Right cardiac atrium (tissue), 5 donors: ENCODE measurements around the gene NACAD. TPM values are rescaled to one million over a fixed set of nuclear protein-coding genes. Genes with fewer than 3 reads are reported as not detected.

Source experiments
- ATAC-seq, 2 donors: fragments of 200-7000 bp; cut with Tn5 transposase; one replicate each; pipeline versions ENCODE4 v1.8.0 to v1.9.1; 2020; ENCODE audit warnings: moderate library complexity in 2 of 2, mild to moderate bottlenecking in 1 of 2
- DNase-seq, 3 donors: peaks; one replicate each; pipeline ENCODE4 v3.0.0-alpha.2; 2020
- H3K27ac ChIP-seq: one replicate; pipeline ENCODE4 v1.5.1; 2013; ENCODE audit warnings: mild to moderate bottlenecking, low read length, control low read depth, moderate library complexity
- H3K27me3 ChIP-seq: one replicate; pipeline ENCODE4 v1.6.1; 2013; ENCODE audit not compliant: control insufficient read depth, insufficient read depth
- H3K4me1 ChIP-seq: one replicate; pipeline ENCODE4 v1.6.1; 2013; ENCODE audit warnings: low read length; ENCODE audit not compliant: control insufficient read depth, insufficient read depth
- H3K4me3 ChIP-seq: one replicate; pipeline ENCODE4 v1.5.1; 2013; ENCODE audit warnings: low read length, control low read depth
- H3K9me3 ChIP-seq: one replicate; pipeline ENCODE4 v1.6.1; 2013; ENCODE audit warnings: low read length; ENCODE audit not compliant: control insufficient read depth
- WGBS: extraction: QIAGEN DNeasy Blood & Tissue Kit; methylation state at CpG from one replicate; pipeline ENCODE4 v1.1.7; 2013; 5-methylcytosine and 5-hydroxymethylcytosine counted together
- intact Hi-C, 4 donors: fragments of 100-400 bp; cut with DNase I; formaldehyde crosslinking; loops; one replicate each; pipeline versions ENCODE4 v1.11.0 to v1.14.0; 2022 to 2023
- polyA plus RNA-seq: library from polyadenylated mRNA; stranded (reverse); fragments of 200-250 nt; gene quantifications from one replicate; pipeline ENCODE4 v1.2.3, GENCODE V29; 2013
- total RNA-seq, 4 donors: library from RNA; stranded (reverse); fragmentation: NEBNext Ultra II Directional; extraction: Animal tissue kit (Norgen Biotek cat#: 25700); gene quantifications; one replicate each; pipeline ENCODE4 v1.2.1, GENCODE V29; 2021
- donor health status: healthy with polysubstance abuse.
- donor health status: DM: no; HTN: yes; CAD: no.
- donor health status: DM: no; HTN: no; CAD: no.
- donor health status: DM: no; HTN: yes; CAD: no; lungs with severe emphysema.
- donor health status: DM: yes; HTN: yes; CAD: no.

The NACAD gene
- total and polyA plus RNA-seq, 5 donors, result 3.2 to 6.5 (median 4.8) TPM

DNA sequence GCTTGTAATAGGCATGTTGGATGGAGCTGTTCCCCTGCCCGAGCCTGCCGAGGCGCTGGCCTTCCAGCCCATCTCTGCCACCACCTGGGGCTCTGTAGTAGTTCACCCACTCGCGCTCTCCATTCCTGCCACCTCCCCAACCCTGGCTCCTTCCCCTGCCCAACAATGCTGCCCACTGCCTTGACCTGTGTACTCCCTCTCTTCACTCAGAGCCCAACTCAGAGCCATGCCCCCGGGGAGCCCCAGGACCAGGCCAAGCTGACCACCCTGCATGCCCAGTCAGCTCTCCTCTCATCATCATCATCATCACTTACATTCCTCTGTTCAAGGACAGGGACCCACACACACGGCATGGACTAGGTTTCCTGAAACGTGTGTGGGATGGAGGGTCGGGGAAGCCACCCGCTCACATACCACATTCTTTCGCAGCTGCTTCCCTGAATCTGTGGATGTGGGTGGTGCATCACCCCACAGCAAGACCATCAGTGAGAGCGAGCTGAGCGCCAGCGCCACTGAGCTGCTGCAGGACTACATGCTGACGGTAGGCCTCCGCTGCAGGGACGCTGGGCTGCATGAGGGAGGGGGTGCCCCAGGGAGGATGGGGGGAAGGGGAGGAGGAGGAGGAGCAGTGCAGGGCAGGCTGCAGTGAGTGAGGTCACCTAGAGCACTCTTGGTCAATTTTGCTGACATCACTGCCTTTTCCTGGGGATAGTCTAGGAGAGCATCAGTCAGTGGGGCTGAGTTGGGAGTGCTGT is 15.6 kb downstream of the NACAD start:
- intact Hi-C loops, result no loop called here
- H3K4me1 ChIP-seq, result no peaks in the 10 kb centered on the region
- H3K9me3 ChIP-seq, result no peaks in the 10 kb centered on the region
- no peaks in the 10 kb centered on the region for H3K27me3 ChIP-seq
- ATAC-seq, result no peak
- no peak overlapping the region for H3K27ac ChIP-seq
- 78% methylated on average over 17 of the region's 17 CpGs for WGBS
- no peak for DNase-seq
- no peak overlapping the region for H3K4me3 ChIP-seq

DNA sequence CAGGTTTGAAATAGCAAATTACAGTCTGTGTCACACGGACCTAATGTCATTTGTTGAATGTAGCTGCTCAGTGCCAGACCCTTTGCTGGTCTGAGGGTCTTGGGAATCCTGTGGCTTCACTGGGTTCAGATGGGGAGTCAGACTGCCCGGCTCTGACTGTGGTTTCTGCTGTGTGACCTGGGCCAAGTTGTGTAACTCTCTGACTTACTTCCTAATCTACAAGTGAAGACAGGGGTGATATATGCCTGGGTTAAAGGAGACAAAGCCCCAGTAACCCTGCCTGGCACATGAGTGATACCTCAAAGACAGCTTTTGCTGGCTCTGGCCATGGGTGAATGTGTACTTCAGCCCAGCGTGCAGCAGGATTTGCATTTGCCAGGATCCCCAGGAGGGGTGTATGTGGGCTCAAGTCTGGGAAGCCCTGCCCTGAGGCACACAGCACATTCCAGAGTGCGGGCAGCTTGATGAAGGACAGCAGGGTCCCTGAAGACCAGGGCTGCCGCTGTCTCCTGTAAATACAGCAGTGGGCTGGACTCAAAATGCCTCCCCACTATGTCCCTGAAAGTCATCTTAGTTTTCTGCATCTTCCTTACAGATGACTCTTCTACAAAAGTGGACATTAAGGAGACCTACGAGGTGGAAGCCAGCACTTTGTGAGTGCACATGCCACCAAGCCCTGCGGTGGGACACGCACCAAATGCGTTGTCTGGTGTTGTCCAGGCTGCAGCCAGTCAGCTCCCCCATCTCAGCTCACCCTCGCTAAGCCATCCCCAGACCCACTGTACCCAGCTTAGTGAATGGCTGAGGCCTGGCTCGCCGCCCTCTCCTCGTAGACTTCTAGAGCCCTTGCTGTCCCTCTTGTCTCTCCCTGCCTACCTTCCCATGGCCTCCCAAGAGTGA is 16.4 kb downstream of the NACAD start:
- intact Hi-C loops, result no loop called here
- Histone ChIP-seq H3K4me3 (no peak overlapping the region), H3K27me3 (no peaks in the 10 kb centered on the region), H3K4me1 (no peaks in the 10 kb centered on the region), H3K27ac (no peak overlapping the region), H3K9me3 (no peaks in the 10 kb centered on the region)
- ATAC-seq (no peak), DNase-seq (no peak)
- WGBS, result 87% methylated on average over 13 of the region's 13 CpGs

DNA sequence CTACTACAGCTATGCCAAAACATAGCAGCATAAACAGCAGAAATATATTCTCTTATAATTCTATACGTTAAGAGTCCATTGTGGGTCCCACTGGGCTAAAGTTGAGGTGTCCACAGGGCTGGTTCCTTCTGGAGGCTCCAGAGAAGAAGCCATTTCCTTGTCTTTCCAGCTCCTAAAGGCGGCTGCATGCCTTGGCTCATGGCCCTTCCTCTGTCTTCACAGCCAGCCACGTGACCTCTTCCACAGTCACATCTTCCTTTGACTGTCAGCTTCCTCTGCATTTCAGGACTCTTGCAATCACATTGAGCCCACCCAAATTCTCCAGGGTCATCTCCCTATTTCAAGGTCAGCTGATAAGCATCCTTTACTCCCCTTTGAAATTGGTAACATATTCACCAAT is 17.2 kb downstream of the NACAD start:
- 67% methylated on average over 3 of the region's 3 CpGs for WGBS
- no peaks in the 10 kb centered on the region for H3K9me3 ChIP-seq
- intact Hi-C loops, result no loop called here
- no peaks in the 10 kb centered on the region for H3K4me1 ChIP-seq
- no peak overlapping the region for H3K4me3 ChIP-seq
- H3K27ac ChIP-seq, result no peak overlapping the region
- ATAC-seq (no peak), DNase-seq (no peak)
- no peaks in the 10 kb centered on the region for H3K27me3 ChIP-seq

DNA sequence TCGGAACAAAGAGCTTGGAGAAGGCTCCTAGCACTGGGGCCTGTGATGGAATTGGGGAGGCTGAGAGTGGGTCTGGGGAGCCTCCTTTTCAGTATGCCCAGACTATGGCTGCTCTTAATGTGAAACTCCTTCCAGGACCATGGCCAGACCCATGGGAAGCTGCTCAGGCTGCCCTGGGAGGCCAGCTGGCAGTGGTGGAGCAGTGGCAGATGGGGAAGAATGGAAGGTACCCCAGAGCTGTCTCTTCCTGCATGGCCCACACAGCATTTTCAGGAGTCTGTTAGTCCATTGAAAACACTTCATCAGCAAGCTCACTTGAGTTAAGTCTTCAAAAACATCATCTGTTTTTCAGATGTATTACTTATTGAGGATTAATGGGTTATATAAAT is 18.5 kb downstream of the NACAD start:
- H3K4me1 ChIP-seq, result no peaks in the 10 kb centered on the region
- 93% methylated on average over 1 of the region's 1 CpG for WGBS

DNA sequence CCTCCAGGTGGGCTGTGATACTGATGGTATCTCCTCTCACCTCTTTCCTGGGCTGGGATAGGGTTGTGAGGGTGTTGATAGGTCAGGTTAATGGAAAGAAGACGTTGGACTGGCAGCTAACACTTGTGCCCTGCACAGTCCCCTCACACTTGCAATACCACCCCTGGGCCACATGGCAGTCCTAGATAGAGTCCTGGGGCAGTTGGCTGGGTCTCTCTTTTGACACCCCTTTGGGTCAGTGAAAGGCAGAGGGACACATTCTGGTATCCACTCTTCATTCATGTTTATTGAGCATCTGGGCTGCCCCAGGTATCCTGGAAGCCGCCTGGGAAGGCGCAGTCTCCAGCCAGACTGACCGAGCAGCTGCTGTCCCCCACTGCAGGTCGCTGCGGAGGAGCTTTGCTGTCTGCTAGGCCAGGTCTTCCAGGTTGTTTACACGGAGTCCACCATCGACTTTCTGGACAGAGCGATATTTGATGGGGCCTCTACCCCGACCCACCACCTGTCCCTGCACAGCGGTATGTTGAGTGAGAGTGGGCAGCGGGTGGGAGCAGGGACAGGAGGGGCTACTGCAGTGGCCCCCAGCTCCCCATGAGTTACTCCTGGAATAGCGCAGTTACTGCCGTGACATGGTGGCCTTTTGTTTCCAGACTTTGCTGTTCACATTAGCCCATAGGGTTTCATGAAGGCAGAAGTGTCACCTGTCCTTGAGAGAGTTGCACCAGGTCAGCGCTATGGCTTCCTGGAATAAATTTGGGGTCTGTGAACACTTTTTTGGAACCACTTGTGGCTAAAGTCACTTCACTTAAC is 19.1 kb downstream of the NACAD start:
- Histone ChIP-seq H3K27me3 (no peaks in the 10 kb centered on the region), H3K27ac (no peak overlapping the region), H3K4me3 (no peak overlapping the region), H3K9me3 (no peaks in the 10 kb centered on the region), H3K4me1 (no peaks in the 10 kb centered on the region)
- 94% methylated on average over 15 of the region's 15 CpGs for WGBS
- DNase-seq (no peak), ATAC-seq (no peak)
- intact Hi-C loops, result no loop called here

More for the DNA sequence above, 18.5 kb downstream of the NACAD start:
- intact Hi-C loops, result no loop called here
- no peak overlapping the region for H3K27ac ChIP-seq
- ATAC-seq (no peak), DNase-seq (no peak)
- no peaks in the 10 kb centered on the region for H3K27me3 ChIP-seq
- no peaks in the 10 kb centered on the region for H3K9me3 ChIP-seq
- no peak overlapping the region for H3K4me3 ChIP-seq

DNA sequence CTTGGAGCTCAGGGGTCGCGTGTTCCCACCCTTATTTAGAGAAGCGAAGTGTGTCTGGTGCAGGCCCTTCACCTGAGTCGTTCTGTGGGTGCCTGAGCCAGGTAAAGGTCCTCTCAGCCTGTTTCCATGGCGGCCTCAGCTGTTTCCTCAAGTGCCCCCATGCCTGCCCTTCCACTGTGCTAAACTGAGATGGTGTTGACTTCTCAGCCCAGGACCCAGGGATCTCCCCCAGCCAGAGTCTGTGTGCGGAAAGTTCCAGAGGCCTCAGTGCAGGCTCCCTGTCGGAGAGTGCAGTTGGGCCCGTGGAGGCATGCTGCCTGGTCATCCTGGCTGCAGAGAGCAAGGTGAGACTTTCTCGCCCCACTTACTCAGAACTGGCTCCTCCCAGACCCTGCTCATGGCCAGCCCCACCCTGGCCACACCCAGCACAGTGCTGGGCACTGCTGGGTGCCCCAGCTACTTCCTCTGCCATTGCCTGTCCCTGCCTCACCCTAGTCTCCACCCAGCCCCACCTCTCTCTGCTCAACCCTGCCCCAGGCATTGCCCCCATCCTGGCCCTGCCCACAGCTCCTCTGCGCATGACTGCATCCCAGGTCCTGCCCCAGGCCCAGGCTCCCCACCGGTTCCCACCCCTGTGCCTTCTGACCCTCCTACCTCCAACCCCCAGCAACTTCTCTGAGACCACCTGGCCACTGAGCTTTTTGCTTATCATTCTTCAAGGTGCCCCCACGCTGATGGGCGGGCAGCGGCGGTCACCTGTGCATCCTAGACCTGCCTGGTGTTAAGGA is 20.3 kb downstream of the NACAD start:
- H3K9me3 ChIP-seq, result no peaks in the 10 kb centered on the region
- intact Hi-C loops, result no loop called here
- H3K4me1 ChIP-seq, result no peaks in the 10 kb centered on the region
- DNase-seq (no peak), ATAC-seq (peak in 1 of 2 donors; percentile 10)
- no peaks in the 10 kb centered on the region for H3K27me3 ChIP-seq
- no peak overlapping the region for H3K27ac ChIP-seq
- no peak overlapping the region for H3K4me3 ChIP-seq
- WGBS, result 95% methylated on average over 15 of the region's 15 CpGs

DNA sequence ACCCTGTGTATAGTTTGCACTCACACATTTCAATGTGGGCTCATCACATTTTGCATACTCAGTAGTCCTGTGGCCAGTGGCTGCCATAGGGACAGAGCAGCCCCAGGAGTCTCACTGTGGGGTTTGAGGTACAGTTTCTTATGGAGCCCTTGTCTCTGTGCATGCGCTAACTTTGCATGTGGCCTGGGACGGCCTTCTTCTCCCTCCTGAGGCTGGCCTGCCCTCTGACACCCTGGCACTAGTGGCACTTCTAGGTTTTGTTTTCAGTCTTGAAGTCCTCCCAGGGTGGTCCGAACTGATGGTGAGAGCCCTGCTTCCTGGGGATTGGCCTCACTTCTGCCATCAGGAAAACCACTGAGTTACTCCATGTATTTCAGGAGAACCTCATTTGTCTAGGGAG is 21.2 kb downstream of the NACAD start:
- Histone ChIP-seq H3K9me3 (no peaks in the 10 kb centered on the region), H3K4me1 (no peaks in the 10 kb centered on the region), H3K27ac (no peak overlapping the region), H3K4me3 (no peak overlapping the region), H3K27me3 (no peaks in the 10 kb centered on the region)
- no peak for DNase-seq
- no peak for ATAC-seq
- intact Hi-C loops, result no loop called here
- 96% methylated on average over 3 of the region's 3 CpGs for WGBS

DNA sequence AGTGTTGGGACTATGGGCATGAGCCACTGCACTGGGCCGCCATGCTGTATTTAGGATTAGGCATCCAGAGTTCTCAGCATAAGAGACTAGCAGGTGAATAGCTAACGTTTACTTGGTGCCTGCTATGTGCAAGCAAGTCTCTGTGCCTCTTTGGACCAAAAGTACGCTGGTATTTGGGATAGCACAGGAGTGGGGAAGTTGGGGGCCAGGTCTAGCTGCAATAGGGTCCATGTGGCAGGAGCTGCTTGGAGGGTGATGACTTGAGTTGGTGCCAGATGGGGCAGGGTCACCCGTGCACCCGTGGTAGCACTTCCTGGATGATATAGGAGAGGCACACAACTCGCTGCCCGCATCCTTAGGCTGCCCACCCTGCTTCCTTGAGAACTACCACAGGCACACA is 22.4 kb downstream of the NACAD start:
- 82% methylated on average over 7 of the region's 7 CpGs for WGBS
- Histone ChIP-seq H3K9me3 (no peaks in the 10 kb centered on the region), H3K4me3 (no peak overlapping the region), H3K27me3 (no peaks in the 10 kb centered on the region), H3K4me1 (no peaks in the 10 kb centered on the region), H3K27ac (no peak overlapping the region)
- intact Hi-C loops, result no loop called here
- DNase-seq (no peak), ATAC-seq (no peak)

DNA sequence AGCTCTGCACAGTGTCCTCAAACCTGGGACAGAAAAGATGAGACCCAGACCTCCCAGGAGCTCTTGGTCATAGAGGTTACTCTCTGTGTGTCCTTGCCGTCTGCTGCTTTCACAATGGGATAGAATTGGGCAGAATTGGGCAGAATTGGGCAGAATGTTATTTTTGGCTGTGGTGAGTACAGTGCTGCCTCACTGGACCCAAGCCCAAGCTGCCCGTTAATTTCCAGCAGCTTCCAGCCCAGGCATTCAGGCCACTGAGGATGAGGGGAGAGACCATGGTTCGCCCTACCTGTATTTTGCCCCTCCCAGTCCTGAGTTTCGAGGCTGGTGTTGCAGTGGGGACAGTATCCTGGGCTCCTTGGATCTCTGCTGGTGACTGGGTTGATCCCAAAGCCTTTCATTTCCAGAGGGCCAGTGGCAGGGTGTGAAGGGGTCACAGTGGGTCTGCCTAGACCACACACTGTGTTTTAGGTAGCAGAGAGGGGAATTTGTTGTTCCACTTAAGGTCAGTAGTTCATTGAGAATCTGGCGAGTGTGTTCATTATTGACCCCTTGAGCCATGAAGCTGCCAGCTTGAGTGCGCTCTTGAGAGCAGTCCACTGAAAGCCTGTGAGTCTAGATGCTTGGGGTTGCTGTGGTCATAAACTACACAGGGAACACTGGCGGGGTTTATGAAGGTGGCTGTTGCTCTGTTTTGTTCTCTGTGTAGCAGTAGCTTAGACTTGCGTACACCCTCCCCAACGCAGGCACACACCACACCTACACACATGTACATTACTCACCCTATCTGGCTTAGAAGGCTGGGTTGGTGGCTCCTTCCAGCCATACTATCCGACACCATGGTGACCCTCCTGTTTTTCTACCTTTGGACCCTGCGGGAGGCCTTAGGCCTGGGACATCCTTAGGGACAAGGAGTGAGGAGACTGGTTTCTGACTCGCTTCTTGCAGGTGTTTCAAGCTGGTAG is 23.5 kb downstream of the NACAD start:
- DNase-seq, result no peak
- no peaks in the 10 kb centered on the region for H3K4me1 ChIP-seq
- H3K27ac ChIP-seq, result no peak overlapping the region
- no peak overlapping the region for H3K4me3 ChIP-seq
- H3K9me3 ChIP-seq, result no peaks in the 10 kb centered on the region
- intact Hi-C loops, result no loop called here
- 73% methylated on average over 12 of the region's 12 CpGs for WGBS
- ATAC-seq, result no peak
- no peaks in the 10 kb centered on the region for H3K27me3 ChIP-seq
